Left ventricle myocardium superior (tissue), 1 donor: ENCODE results near the gene NPHP3. TPM values are rescaled to one million over a fixed set of nuclear protein-coding genes. Genes with fewer than 3 reads are reported as not detected.
A peak's percentile ranks its signal among the peaks of the same experiment; 100 is the strongest.
"Not testable (repeated sequence)": the region's sequence is repeated elsewhere in the genome, so short reads cannot be mapped to it uniquely, and the experiment has no call there.

Experiments used
- ATAC-seq: fragments of 200-7000 bp; cut with Tn5 transposase; one replicate; pipeline ENCODE4 v1.9.1; 2020; ENCODE audit warnings: mild to moderate bottlenecking, moderate library complexity
- DNase-seq: peaks from one replicate; pipeline ENCODE4 v3.0.0-alpha.2; 2020
- intact Hi-C: fragments of 100-400 bp; cut with micrococcal nuclease; formaldehyde crosslinking; loops from one replicate; pipeline ENCODE4 v1.11.0; 2022
- long read RNA-seq: library from polyadenylated mRNA; unstranded; transcript quantifications from one replicate; pipeline ENCODE4 v2.0.0, GENCODE V29; 2021
- total RNA-seq: library from RNA; stranded (reverse); fragmentation: NEBNext Ultra II Directional; extraction: Animal tissue kit (Norgen Biotek cat#: 25700); gene quantifications from one replicate; pipeline ENCODE4 v1.2.1, GENCODE V29; 2021
- donor health status: DM: no; HTN: yes; CAD: no; lungs with severe emphysema.

Gene NPHP3, protein sequence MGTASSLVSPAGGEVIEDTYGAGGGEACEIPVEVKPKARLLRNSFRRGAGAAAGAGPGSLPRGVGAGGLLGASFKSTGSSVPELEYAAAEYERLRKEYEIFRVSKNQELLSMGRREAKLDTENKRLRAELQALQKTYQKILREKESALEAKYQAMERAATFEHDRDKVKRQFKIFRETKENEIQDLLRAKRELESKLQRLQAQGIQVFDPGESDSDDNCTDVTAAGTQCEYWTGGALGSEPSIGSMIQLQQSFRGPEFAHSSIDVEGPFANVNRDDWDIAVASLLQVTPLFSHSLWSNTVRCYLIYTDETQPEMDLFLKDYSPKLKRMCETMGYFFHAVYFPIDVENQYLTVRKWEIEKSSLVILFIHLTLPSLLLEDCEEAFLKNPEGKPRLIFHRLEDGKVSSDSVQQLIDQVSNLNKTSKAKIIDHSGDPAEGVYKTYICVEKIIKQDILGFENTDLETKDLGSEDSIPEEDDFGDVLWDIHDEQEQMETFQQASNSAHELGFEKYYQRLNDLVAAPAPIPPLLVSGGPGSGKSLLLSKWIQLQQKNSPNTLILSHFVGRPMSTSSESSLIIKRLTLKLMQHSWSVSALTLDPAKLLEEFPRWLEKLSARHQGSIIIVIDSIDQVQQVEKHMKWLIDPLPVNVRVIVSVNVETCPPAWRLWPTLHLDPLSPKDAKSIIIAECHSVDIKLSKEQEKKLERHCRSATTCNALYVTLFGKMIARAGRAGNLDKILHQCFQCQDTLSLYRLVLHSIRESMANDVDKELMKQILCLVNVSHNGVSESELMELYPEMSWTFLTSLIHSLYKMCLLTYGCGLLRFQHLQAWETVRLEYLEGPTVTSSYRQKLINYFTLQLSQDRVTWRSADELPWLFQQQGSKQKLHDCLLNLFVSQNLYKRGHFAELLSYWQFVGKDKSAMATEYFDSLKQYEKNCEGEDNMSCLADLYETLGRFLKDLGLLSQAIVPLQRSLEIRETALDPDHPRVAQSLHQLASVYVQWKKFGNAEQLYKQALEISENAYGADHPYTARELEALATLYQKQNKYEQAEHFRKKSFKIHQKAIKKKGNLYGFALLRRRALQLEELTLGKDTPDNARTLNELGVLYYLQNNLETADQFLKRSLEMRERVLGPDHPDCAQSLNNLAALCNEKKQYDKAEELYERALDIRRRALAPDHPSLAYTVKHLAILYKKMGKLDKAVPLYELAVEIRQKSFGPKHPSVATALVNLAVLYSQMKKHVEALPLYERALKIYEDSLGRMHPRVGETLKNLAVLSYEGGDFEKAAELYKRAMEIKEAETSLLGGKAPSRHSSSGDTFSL (N-terminal part only)
- 9.2 TPM for total RNA-seq
- long read RNA-seq, full-length matches to known transcripts = 2 of 6 reads
- long read RNA-seq, partial matches to known transcripts = 3 of 6 reads
- long read RNA-seq, other reads (novel, unspliced or antisense) = 1 of 6 reads

DNA sequence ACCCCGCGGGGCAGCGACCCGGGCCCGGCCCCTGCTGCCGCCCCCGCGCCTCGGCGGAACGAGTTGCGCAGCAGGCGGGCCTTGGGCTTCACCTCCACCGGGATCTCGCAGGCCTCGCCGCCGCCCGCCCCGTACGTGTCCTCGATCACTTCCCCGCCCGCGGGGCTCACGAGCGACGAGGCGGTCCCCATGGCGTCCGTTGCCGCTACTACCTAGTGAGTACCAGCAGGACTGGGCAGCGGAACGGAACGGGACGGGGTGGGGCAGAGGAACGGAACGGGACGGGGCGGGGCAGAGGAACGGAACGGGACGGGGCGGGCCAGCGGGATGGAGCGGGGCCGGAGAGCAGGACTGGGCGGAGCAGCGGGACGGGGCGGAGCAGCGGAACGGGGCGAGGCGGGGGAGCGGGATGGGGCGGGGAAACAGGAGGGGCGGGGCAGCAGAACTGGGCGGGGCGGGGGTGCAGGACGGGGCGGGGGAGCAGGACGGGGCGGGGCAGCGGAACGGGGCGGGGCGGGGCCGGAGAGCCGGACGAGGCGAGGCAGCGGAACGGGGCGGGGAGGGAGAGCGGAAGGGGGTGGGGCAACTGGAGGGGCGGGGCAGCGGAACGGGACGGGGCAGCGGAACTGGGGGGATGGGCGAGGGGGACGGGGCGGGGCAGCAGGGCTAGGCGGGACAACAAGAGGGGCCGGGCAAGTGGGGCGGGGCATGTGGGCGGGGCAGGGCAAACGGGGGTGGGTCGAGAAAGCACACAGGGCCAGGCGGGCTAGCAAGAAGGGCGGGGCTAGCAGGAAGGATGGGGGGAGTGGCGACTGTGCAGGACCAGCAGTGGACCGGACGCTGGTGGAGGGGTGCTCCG is at the start of gene NPHP3:
Gene NPHP3 (minus strand): TSS at position 245 of the 859 bp plus-strand sequence. CDS start 54 bp downstream, at position 191.
- intact Hi-C loops = loop anchor here (5.0 kb wide), 1 partner anchor 850 kb away; the partner anchor contains the start of gene CDV3
- peak; percentile 92 for ATAC-seq
- peak; percentile 97 for DNase-seq

GRCh38 chr3:132758740-132759139 is 36.5 kb upstream of the NPHP3 start:
- DNase-seq = no peak
- intact Hi-C loops = no loop called here
- ATAC-seq = no peak

GRCh38 chr3:132756108-132756650 is 34.0 kb upstream of the NPHP3 start:
- ATAC-seq (no peak), DNase-seq (no peak)
- intact Hi-C loops = no loop called here

GRCh38 chr3:132753946-132754345 is 31.7 kb upstream of the NPHP3 start:
- ATAC-seq (peak; percentile 43), DNase-seq (no peak)
- intact Hi-C loops = no loop called here

GRCh38 chr3:132749786-132750185 is 27.6 kb upstream of the NPHP3 start:
- no peak for ATAC-seq
- intact Hi-C loops = no loop called here

DNA sequence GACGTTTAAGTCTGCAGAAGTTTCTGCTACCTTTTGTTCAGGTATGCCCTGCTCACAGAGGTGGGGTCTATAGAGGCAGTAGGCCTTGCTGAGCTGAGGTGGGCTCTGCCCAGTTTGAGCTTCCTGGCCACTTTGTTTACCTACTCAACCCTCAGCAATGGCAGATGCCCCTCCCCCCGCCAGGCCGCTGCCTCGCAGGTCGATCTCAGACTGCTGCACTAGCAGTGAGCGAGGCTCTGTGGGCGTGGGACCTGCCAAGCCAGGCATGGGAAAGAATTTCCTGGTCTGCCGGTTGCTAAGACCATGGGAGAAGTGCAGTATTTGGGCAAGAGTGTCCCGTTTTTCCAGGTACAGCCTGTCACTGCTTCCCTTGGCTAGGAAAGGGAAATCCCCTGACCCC is 24.5 kb upstream of the NPHP3 start:
- intact Hi-C loops, ATAC-seq, DNase-seq: not testable (repeated sequence)

More at GRCh38 chr3:132749786-132750185, 27.6 kb upstream of the NPHP3 start:
- DNase-seq = no peak

DNA sequence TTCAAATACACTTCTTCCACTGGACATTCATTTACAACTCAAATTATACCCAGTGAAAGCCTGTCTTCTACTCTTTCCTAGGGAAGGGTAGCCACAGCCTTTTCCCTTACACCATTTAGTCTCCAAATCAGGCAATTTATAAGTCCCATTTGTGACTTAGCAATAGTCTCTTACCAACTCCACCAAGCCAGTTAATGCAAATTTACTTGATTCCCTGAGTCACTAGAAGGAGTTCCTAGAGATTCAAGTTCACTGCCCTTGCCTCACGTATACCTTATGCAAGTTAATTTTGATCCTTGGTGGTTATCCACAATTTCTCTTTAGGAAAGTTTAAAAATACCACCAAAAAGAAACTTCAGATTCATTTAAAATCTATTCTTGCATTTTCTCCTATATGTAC is 16.1 kb upstream of the NPHP3 start:
- DNase-seq (no peak), ATAC-seq (no peak)
- intact Hi-C loops = no loop called here

DNA sequence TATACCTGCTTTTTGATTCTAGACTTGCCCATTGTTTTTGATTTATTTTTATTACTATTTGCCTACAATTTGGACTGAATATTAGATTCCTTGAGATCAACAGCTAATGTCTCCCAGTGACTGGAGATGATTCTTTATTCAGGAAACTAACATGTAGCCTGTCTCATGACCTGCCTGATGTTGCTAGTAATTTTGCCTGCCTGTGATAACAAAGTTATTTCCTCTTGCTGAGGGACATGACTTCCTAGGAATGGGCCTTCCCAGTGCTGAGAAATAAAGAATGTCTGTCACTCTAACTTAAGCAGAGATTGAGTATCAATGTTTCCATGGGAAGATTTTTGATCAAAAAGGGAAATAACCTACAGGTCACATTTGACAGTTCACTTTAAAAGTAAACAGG is 13.4 kb upstream of the NPHP3 start:
- intact Hi-C loops = no loop called here
- no peak for ATAC-seq
- no peak for DNase-seq

DNA sequence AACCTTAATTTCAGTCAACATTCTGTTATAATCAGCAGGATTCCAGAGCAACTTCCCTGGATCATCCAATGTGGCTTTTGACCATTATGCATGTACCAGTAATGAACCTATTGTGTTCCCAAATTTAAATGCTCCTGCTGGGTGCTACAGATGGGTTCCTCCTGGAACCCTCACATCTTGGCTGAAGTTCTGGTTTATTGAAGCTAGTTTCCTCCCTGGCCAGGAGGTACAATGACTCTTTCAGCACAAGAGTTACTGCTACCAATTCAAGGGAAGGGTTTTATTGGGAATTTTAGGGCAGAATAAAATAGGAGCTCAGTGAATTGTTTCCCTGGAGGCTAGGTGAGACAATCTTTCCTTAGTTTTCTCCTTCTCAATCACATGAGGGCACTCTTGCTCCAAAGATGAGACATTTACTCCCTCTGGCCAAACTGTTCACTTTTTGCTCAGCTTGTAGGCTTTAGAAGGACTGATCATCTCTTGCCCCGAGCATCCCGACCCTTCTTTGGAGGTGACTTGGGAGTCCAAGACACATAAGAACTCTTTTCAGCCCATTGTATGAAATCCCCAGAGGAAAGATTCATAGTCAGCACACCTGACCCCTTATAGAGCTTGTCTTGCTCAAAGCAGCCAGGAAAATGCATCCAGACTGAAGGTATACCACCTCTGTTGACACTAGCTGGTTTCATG is 8.8 kb upstream of the NPHP3 start:
- DNase-seq (no peak), ATAC-seq (peak; percentile 82)
- intact Hi-C loops = no loop called here

DNA sequence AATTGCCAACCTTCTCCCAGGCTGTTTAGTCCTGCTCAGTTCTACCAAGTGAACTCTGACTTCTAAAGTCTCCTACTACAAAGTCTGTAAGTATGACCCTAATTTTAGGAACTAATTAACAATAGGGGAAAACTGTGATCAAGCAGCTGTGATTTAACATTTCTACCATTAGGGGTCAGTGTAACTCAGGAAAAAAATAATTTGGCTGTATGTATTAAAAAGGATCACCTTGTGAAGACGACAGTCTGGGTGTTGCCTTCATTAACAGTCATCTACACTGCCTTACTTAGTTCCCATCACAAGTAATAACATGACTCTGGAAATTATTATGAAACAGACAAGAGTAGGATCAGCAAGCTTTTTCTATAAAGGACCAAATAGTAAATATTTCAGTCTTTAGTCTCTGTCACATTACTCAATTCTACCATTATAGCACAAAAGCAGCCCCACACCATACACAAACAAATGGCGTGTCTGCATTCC is 4.2 kb upstream of the NPHP3 start:
- intact Hi-C loops = loop anchor here (5.0 kb wide), 1 partner anchor 696 kb away; no protein-coding TSS in a partner anchor
- DNase-seq (no peak), ATAC-seq (no peak)

DNA sequence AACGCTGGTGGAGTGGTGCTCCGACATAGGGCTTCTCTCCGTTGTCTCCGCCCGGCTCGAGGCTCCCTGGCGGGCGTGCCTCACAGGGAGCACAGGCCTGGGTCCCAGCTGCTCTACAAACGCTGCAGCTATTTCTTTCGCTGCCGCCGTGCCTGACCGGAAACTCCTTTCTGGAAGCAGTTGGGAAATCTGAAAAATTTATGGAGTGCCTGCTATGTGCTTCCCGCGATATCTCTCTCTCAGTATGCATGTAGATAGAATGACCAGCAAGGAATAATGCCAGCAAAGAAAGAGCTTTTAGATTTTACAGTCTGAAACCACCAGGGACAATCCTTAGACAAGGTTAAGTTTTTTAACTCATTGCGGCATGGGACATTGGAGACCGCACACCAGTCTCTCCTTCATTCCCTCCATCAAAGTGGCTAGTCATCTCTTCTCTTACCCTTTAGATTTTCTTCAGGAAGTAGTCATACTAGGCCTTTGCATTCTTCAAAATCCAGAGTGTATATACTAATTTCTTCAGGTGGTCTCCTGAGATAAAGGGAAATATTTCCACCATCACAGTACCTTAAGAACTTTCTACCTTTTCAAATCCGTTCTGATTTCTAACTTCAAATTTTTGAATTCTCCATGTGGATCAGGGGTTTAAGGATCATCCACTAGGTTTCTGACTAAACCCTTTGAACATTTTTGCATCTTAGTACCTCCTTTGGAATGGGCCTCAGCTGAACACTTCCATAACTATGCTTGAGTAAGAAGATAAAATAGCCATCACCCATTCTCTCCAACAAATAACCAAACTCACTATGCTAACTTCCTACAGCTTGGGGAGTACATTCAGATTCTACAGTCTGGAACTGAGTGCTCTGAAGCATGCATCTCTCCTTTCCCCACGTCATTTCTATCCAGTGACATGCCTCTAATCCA is 1.1 kb upstream of the NPHP3 start:
- intact Hi-C loops = loop anchor here (5.0 kb wide), 1 partner anchor 849 kb away; the partner anchor contains the start of gene CDV3
- ATAC-seq (no peak), DNase-seq (no peak)

GRCh38 chr3:132721479-132722164 is 587 bp downstream of the NPHP3 start:
- ATAC-seq (peak; percentile 30), DNase-seq (peak; percentile 84)
- intact Hi-C loops = loop anchor here (5.0 kb wide), 1 partner anchor 851 kb away; the partner anchor contains the start of gene CDV3

GRCh38 chr3:132720228-132720627 is 2.0 kb downstream of the NPHP3 start:
- intact Hi-C loops = loop anchor here (5.0 kb wide), 1 partner anchor 852 kb away; the partner anchor contains the start of gene CDV3
- ATAC-seq (no peak), DNase-seq (no peak)

- DNase-seq (no peak), ATAC-seq (no peak)
- intact Hi-C loops = no loop called here
These were observed 5.8 kb downstream of the NPHP3 start for GRCh38 chr3:132716372-132716771.
